Measurements from ENCODE around the gene EWSR1.

The EWSR1 gene

GRCh38 chr22:29267462-29267857, 608 bp upstream of the EWSR1 start (continued):
- no peak for TF ChIP-seq ZBTB8A (tag by site-specific recombination; IDR thresholded peaks at IDR 0.05)
- no peak for TF ChIP-seq ZNF558 (tag by site-specific recombination; IDR thresholded peaks at IDR 0.05)
- no peak for TF ChIP-seq ZNF292 (tag by site-specific recombination; IDR thresholded peaks at IDR 0.05; ENCODE audit: borderline replicate concordance, low read depth)
- no peak for TF ChIP-seq ZNF707 (tag by site-specific recombination; IDR thresholded peaks at IDR 0.05)
- peak; percentile 92 for TF ChIP-seq ZBTB20 (tag by site-specific recombination; IDR thresholded peaks at IDR 0.05)
- TF ChIP-seq ZNF16 (tag by site-specific recombination; IDR thresholded peaks at IDR 0.05; ENCODE audit: low read depth) = no peak
- no peak for TF ChIP-seq ZNF747 (tag by site-specific recombination; IDR thresholded peaks at IDR 0.05)

- H3K9me3 ChIP-seq (ENCODE audit: control insufficient read depth, insufficient read depth, low read depth, low read length) = no peaks in the 10 kb centered on the region
- H3K4me3 ChIP-seq (ENCODE audit: low read depth, low read length) = peak overlapping the region; percentile 75
- CTCF ChIA-PET = interaction anchor here (0.7 to 0.9 kb wide), 3 partner anchors 23 to 145 kb away, joined by 3 read pairs; no protein-coding TSS in a partner anchor
- H3K4me1 ChIP-seq (ENCODE audit: control insufficient read depth, insufficient read depth, low read length) = peaks cover 7% of the 10 kb centered on the region
- POLR2A ChIA-PET = interaction anchor here (0.8 to 2.2 kb wide), 4 partner anchors 23 to 120 kb away, joined by 3 to 8 read pairs (median 4); partner anchors contain the start of genes AP1B1 and EMID1
- peaks cover 21 to 80% of the 10 kb centered on the region in 2 experiments for H3K36me3 ChIP-seq (ENCODE audit: control insufficient read depth in 2 of 2, insufficient read depth in 1 of 2, low read length in 2 of 2)
- peak overlapping the region; percentile 99 for H3K27ac ChIP-seq (ENCODE audit: extremely low read depth, low read depth, low read length)
- TF ChIP-seq ZNF341 (tag by site-specific recombination; IDR thresholded peaks at IDR 0.05; ENCODE audit: low read depth) = peak; percentile 87
- TF ChIP-seq PRDM6 (tag by site-specific recombination; IDR thresholded peaks at IDR 0.05) = no peak
- no peak for TF ChIP-seq KLF8 (tag by site-specific recombination; IDR thresholded peaks at IDR 0.05)
- no peak for TF ChIP-seq ZNF114 (tag by site-specific recombination; IDR thresholded peaks at IDR 0.05)
- 0 out of 2 replicates have a peak, but pooled peaks have one; percentile 11 for TF ChIP-seq ZNF585B (tag by site-specific recombination; IDR thresholded peaks at IDR 0.05)
- no peak for TF ChIP-seq RBAK (tag by site-specific recombination; IDR thresholded peaks at IDR 0.05)
- no peak for TF ChIP-seq ZBTB7A (tag by site-specific recombination; IDR thresholded peaks at IDR 0.05; ENCODE audit: low read depth)
- TF ChIP-seq HIC1 (tag by site-specific recombination; IDR thresholded peaks at IDR 0.05) = no peak
- TF ChIP-seq, protein P1, sequence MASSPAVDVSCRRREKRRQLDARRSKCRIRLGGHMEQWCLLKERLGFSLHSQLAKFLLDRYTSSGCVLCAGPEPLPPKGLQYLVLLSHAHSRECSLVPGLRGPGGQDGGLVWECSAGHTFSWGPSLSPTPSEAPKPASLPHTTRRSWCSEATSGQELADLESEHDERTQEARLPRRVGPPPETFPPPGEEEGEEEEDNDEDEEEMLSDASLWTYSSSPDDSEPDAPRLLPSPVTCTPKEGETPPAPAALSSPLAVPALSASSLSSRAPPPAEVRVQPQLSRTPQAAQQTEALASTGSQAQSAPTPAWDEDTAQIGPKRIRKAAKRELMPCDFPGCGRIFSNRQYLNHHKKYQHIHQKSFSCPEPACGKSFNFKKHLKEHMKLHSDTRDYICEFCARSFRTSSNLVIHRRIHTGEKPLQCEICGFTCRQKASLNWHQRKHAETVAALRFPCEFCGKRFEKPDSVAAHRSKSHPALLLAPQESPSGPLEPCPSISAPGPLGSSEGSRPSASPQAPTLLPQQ (tag by site-specific recombination; IDR thresholded peaks at IDR 0.05) = no peak; the same call in none of the 2 replicates
- TF ChIP-seq, protein P2, sequence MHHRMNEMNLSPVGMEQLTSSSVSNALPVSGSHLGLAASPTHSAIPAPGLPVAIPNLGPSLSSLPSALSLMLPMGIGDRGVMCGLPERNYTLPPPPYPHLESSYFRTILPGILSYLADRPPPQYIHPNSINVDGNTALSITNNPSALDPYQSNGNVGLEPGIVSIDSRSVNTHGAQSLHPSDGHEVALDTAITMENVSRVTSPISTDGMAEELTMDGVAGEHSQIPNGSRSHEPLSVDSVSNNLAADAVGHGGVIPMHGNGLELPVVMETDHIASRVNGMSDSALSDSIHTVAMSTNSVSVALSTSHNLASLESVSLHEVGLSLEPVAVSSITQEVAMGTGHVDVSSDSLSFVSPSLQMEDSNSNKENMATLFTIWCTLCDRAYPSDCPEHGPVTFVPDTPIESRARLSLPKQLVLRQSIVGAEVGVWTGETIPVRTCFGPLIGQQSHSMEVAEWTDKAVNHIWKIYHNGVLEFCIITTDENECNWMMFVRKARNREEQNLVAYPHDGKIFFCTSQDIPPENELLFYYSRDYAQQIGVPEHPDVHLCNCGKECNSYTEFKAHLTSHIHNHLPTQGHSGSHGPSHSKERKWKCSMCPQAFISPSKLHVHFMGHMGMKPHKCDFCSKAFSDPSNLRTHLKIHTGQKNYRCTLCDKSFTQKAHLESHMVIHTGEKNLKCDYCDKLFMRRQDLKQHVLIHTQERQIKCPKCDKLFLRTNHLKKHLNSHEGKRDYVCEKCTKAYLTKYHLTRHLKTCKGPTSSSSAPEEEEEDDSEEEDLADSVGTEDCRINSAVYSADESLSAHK (tag by site-specific recombination; IDR thresholded peaks at IDR 0.05) = no peak
- 0 out of 2 replicates have a peak, but pooled peaks have one; percentile 12 for TF ChIP-seq ZNF677 (tag by site-specific recombination; IDR thresholded peaks at IDR 0.05)
- TF ChIP-seq ZNF335 (tag by site-specific recombination; conservative IDR thresholded peaks at IDR 0.05) = peak; percentile 76
- TF ChIP-seq, protein P3, sequence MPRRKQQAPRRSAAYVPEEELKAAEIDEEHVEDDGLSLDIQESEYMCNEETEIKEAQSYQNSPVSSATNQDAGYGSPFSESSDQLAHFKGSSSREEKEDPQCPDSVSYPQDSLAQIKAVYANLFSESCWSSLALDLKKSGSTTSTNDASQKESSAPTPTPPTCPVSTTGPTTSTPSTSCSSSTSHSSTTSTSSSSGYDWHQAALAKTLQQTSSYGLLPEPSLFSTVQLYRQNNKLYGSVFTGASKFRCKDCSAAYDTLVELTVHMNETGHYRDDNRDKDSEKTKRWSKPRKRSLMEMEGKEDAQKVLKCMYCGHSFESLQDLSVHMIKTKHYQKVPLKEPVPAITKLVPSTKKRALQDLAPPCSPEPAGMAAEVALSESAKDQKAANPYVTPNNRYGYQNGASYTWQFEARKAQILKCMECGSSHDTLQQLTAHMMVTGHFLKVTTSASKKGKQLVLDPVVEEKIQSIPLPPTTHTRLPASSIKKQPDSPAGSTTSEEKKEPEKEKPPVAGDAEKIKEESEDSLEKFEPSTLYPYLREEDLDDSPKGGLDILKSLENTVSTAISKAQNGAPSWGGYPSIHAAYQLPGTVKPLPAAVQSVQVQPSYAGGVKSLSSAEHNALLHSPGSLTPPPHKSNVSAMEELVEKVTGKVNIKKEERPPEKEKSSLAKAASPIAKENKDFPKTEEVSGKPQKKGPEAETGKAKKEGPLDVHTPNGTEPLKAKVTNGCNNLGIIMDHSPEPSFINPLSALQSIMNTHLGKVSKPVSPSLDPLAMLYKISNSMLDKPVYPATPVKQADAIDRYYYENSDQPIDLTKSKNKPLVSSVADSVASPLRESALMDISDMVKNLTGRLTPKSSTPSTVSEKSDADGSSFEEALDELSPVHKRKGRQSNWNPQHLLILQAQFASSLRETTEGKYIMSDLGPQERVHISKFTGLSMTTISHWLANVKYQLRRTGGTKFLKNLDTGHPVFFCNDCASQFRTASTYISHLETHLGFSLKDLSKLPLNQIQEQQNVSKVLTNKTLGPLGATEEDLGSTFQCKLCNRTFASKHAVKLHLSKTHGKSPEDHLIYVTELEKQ (tag by site-specific recombination; IDR thresholded peaks at IDR 0.05; ENCODE audit: borderline replicate concordance) = no peak
- TF ChIP-seq ZNF548 (tag by site-specific recombination; IDR thresholded peaks at IDR 0.05) = no peak
- peak; percentile 75 for TF ChIP-seq GLIS1 (tag by site-specific recombination; IDR thresholded peaks at IDR 0.05)
- TF ChIP-seq ZNF132 (tag by site-specific recombination; IDR thresholded peaks at IDR 0.05; ENCODE audit: borderline replicate concordance) = no peak
- TF ChIP-seq ZIC2 (tag by site-specific recombination; IDR thresholded peaks at IDR 0.05) = peak; percentile 20; the same call in 1 of the 2 replicates
- TF ChIP-seq ZNF394 (tag by site-specific recombination; IDR thresholded peaks at IDR 0.05; ENCODE audit: borderline replicate concordance) = no peak
Measured at GRCh38 chr22:29268511-29269229, 602 bp downstream of the EWSR1 start.

All from HEK293 (cell line).